WTC11 (cell line): Measurements from ENCODE around the gene SCARB2.

Experiments used
- CDX4 ChIP-seq: fragments of 250-450 bp; sonication (Bioruptor Pico); IDR thresholded peaks from 2 replicates; pipeline ENCODE4 v1.9.0; 2021; ENCODE audit warnings: moderate library complexity, mild to moderate bottlenecking, inconsistent platforms, borderline replicate concordance
- CREB1 ChIP-seq: sonication (generic); formaldehyde crosslinking; IDR thresholded peaks from 2 replicates; pipeline ENCODE4 v1.8.0; 2023; ENCODE audit warnings: mild to moderate bottlenecking, missing genetic modification reagents
- CREM ChIP-seq: sonication (generic); formaldehyde crosslinking; IDR thresholded peaks from 2 replicates; pipeline ENCODE4 v1.8.1; 2022; ENCODE audit warnings: mild to moderate bottlenecking, missing genetic modification reagents, moderate library complexity
- CTCF ChIP-seq: fragments of 200-600 bp; IDR thresholded peaks from 2 replicates; pipeline ENCODE4 v1.8.0; 2022; ENCODE audit warnings: antibody characterized with exemption
- ESRRA ChIP-seq: sonication (generic); formaldehyde crosslinking; IDR thresholded peaks from 2 replicates; pipeline ENCODE4 v1.8.1; 2022; ENCODE audit warnings: mild to moderate bottlenecking, missing genetic modification reagents, borderline replicate concordance
- ETV6 ChIP-seq: sonication (generic); formaldehyde crosslinking; IDR thresholded peaks from 2 replicates; pipeline ENCODE4 v1.8.1; 2022; ENCODE audit warnings: mild to moderate bottlenecking, missing genetic modification reagents
- FOXK1 ChIP-seq: sonication (generic); formaldehyde crosslinking; IDR thresholded peaks from 2 replicates; pipeline ENCODE4 v1.8.0; 2022; ENCODE audit warnings: mild to moderate bottlenecking, moderate library complexity, missing genetic modification reagents
- HMGXB4 ChIP-seq: sonication (generic); formaldehyde crosslinking; IDR thresholded peaks from 2 replicates; pipeline ENCODE4 v1.8.1; 2023; ENCODE audit warnings: mild to moderate bottlenecking, moderate library complexity, missing genetic modification reagents
- JAZF1 ChIP-seq: fragments of 250-450 bp; sonication (Bioruptor Pico); IDR thresholded peaks from 2 replicates; pipeline ENCODE4 v1.9.0; 2021; ENCODE audit warnings: moderate library complexity, mild to moderate bottlenecking, inconsistent platforms
- JUN ChIP-seq: sonication (generic); formaldehyde crosslinking; IDR thresholded peaks from 2 replicates; pipeline ENCODE4 v1.8.0; 2023; ENCODE audit warnings: mild to moderate bottlenecking, missing genetic modification reagents
- NFYB ChIP-seq: sonication (generic); formaldehyde crosslinking; conservative IDR thresholded peaks from 2 replicates; pipeline ENCODE4 v1.8.0; 2022; ENCODE audit warnings: low read depth, missing genetic modification reagents
- NR1H2 ChIP-seq: sonication (generic); formaldehyde crosslinking; IDR thresholded peaks from 2 replicates; pipeline ENCODE4 v1.9.0; 2021; ENCODE audit warnings: mild to moderate bottlenecking, moderate library complexity, missing genetic modification reagents
- SP1 ChIP-seq: sonication (generic); formaldehyde crosslinking; conservative IDR thresholded peaks from 2 replicates; pipeline ENCODE4 v1.8.1; 2022; ENCODE audit warnings: missing genetic modification reagents
- TP53 ChIP-seq: sonication (generic); formaldehyde crosslinking; IDR thresholded peaks from 2 replicates; pipeline ENCODE4 v1.8.1; 2023; ENCODE audit warnings: mild to moderate bottlenecking, missing genetic modification reagents

- TF ChIP-seq CREM (CRISPR knock-in tag) = no peak
- no peak for TF ChIP-seq JUN (CRISPR knock-in tag)
- TF ChIP-seq CTCF = no peak
- TF ChIP-seq ESRRA (CRISPR knock-in tag) = no peak
- TF ChIP-seq CDX4 (CRISPR knock-in tag) = no peak
- TF ChIP-seq SP1 (CRISPR knock-in tag) = no peak
- TF ChIP-seq ETV6 (CRISPR knock-in tag) = no peak
- no peak for TF ChIP-seq NFYB
- no peak for TF ChIP-seq CREB1 (CRISPR knock-in tag)
- no peak for TF ChIP-seq JAZF1 (CRISPR knock-in tag)
- no peak for TF ChIP-seq HMGXB4 (CRISPR knock-in tag)
- no peak for TF ChIP-seq TP53 (CRISPR knock-in tag)
- no peak for TF ChIP-seq NR1H2 (CRISPR knock-in tag)
- TF ChIP-seq FOXK1 (CRISPR knock-in tag) = no peak
Observed at GRCh38 chr4:76188149-76188548, 25.5 kb downstream of the SCARB2 start.
